K562 (cell line): ENCODE results near the gene CELSR2. TPM values are rescaled to one million over a fixed set of nuclear protein-coding genes. Genes with fewer than 3 reads are reported as not detected.

Source experiments
- ATAC-seq: fragments of 200-7000 bp; cut with Tn5 transposase; 3 replicates; pipeline ENCODE4 v1.9.1; 2020; ENCODE audit warnings: moderate library complexity
- BruUV-seq: library from RNA; stranded (reverse); fragments of 400-500 nt; replicated peaks from 2 replicates; lab custom pipeline; 2021; lab: Mats Ljungman, UMichigan
- CTCF ChIA-PET: fragments of 300-600 bp; formaldehyde crosslinking; extraction: SDS; loops from one replicate; lab custom pipeline; 2021; ENCODE audit warnings: low intra/inter-chr PET ratio; lab: Yijun Ruan, JAX
- POLR2A ChIA-PET: fragments of 300-600, 350-650 bp; sonication (Branson Sonifier 250); formaldehyde crosslinking; extraction: SDS; loops from one replicate; lab custom pipeline; 2021; ENCODE audit warnings: antibody characterized with exemption, inconsistent platforms; lab: Yijun Ruan, JAX
- DNase-seq, 4 experiments: peaks; one replicate each; pipeline versions ENCODE4 v3.0.0 to v3.0.0-alpha.2; 2011 to 2018; ENCODE audit warnings: low spot score in 3 of 4, mixed read lengths in 3 of 4; ENCODE audit errors: extremely low read depth in 1 of 4
- FAIRE-seq: peaks from 2 replicates; lab custom pipeline; 2011; peaks lifted over from hg19 to GRCh38; lab: Jason Lieb, UNC
- H2AFZ ChIP-seq: 2 replicates; pipeline ENCODE4 v1.6.0; 2011; ENCODE audit warnings: low read depth, low read length, control low read depth, inconsistent platforms
- H3K27ac ChIP-seq: fragments of 200-600 bp; 3 replicates; pipeline ENCODE4 v1.8.0; 2011; ENCODE audit warnings: low read depth, mild to moderate bottlenecking, control low read depth, inconsistent platforms, low read length, moderate library complexity, mixed read lengths; ENCODE audit errors: extremely low read depth
- H3K27me3 ChIP-seq, 2 experiments: fragments of 300-600 bp in 1 of 2; 2 replicates in 1 of 2; 3 replicates in 1 of 2; pipeline versions ENCODE4 v1.6.0 to v1.8.0; 2011; ENCODE audit warnings: inconsistent platforms in 2 of 2, low read length in 2 of 2, mild to moderate bottlenecking in 1 of 2, mixed read lengths in 1 of 2, moderate library complexity in 1 of 2; ENCODE audit not compliant: control insufficient read depth in 2 of 2, insufficient read depth in 2 of 2
- H3K36me3 ChIP-seq: fragments of 300-600 bp; 3 replicates; pipeline ENCODE4 v1.8.0; 2011; ENCODE audit warnings: mild to moderate bottlenecking, low read length, inconsistent platforms; ENCODE audit not compliant: control insufficient read depth, insufficient read depth
- H3K4me1 ChIP-seq, 2 experiments: fragments of 200-600 bp in 1 of 2; replicated peaks in 1 of 2; 2 replicates in 1 of 2; 3 replicates in 1 of 2; pipeline versions ENCODE4 v1.5.1 to v1.8.0; 2011; ENCODE audit warnings: inconsistent platforms in 2 of 2, low read length in 2 of 2, mild to moderate bottlenecking in 1 of 2, mixed read lengths in 1 of 2, moderate library complexity in 1 of 2; ENCODE audit not compliant: control insufficient read depth in 2 of 2, insufficient read depth in 2 of 2
- H3K4me2 ChIP-seq: 2 replicates; pipeline ENCODE4 v1.6.1; 2011; ENCODE audit warnings: low read length, control low read depth, inconsistent platforms, mixed read lengths; ENCODE audit not compliant: insufficient read depth
- H3K4me3 ChIP-seq: fragments of 200-600 bp; sonication (generic), shearing (Covaris generic); 2 replicates; pipeline ENCODE4 v1.5.1; 2016; ENCODE audit warnings: control low read depth, inconsistent platforms
- H3K79me2 ChIP-seq: fragments of 200-600 bp; 3 replicates; pipeline ENCODE4 v1.8.0; 2011; ENCODE audit warnings: low read length, inconsistent platforms; ENCODE audit not compliant: control insufficient read depth, insufficient read depth
- H3K9ac ChIP-seq, 2 experiments: 2 replicates each; pipeline versions ENCODE4 v1.6.0 to v1.6.1; 2011; ENCODE audit warnings: low read depth in 2 of 2, low read length in 2 of 2, control low read depth in 1 of 2, inconsistent platforms in 1 of 2, mild to moderate bottlenecking in 1 of 2, mixed read lengths in 1 of 2; ENCODE audit not compliant: insufficient read depth in 1 of 2
- H3K9me1 ChIP-seq: one replicate; pipeline ENCODE4 v1.6.0; 2011; ENCODE audit warnings: inconsistent platforms, mild to moderate bottlenecking, low read length, moderate library complexity; ENCODE audit not compliant: control insufficient read depth, insufficient read depth
- H3K9me3 ChIP-seq: replicated peaks from 2 replicates; pipeline ENCODE4 v1.5.1; 2011; ENCODE audit warnings: low read depth, low read length, inconsistent platforms; ENCODE audit not compliant: control insufficient read depth, insufficient read depth
- H4K20me1 ChIP-seq: replicated peaks from 2 replicates; pipeline ENCODE4 v1.6.1; 2011; ENCODE audit warnings: low read length, inconsistent platforms, mixed read lengths; ENCODE audit not compliant: control insufficient read depth, insufficient read depth
- BRF2 ChIP-seq: IDR thresholded peaks from 3 replicates; pipeline ENCODE4 v1.6.1; 2011; ENCODE audit warnings: borderline replicate concordance, mild to moderate bottlenecking; ENCODE audit not compliant: insufficient read length, insufficient read depth
- CBX5 ChIP-seq: IDR thresholded peaks from 2 replicates; pipeline ENCODE4 v1.6.1; 2014; ENCODE audit warnings: low read depth, borderline replicate concordance
- DIDO1 ChIP-seq: fragments of 450-650 bp; IDR thresholded peaks from 2 replicates; pipeline ENCODE4 v1.6.1; 2016; ENCODE audit warnings: low read depth, missing biosample characterization, missing genetic modification characterization
- GATA2 ChIP-seq: sonication (generic); formaldehyde crosslinking; IDR thresholded peaks from 2 replicates; pipeline ENCODE4 v1.4.0; 2020; ENCODE audit warnings: mild to moderate bottlenecking, missing genetic modification reagents
- GATAD2A ChIP-seq: fragments of 450-650 bp; IDR thresholded peaks from 2 replicates; pipeline ENCODE4 v1.6.1; 2017
- HDAC3 ChIP-seq: fragments of 450-650 bp; IDR thresholded peaks from 2 replicates; pipeline ENCODE4 v1.6.1; 2018; ENCODE audit warnings: borderline replicate concordance, mild to moderate bottlenecking, moderate library complexity; ENCODE audit not compliant: partially characterized antibody
- HEY1 ChIP-seq: fragments of 250-450 bp; sonication (Bioruptor Pico); IDR thresholded peaks from 2 replicates; pipeline ENCODE4 v1.5.0; 2020; ENCODE audit warnings: mild to moderate bottlenecking, moderate library complexity, borderline replicate concordance
- ID3 ChIP-seq, 2 experiments: fragments of 250-450 bp in 1 of 2; fragments of 450-650 bp in 1 of 2; sonication (Bioruptor Pico) in 1 of 2; IDR thresholded peaks; 2 replicates each; pipeline versions ENCODE4 v1.6.1 to v1.8.0; 2016 to 2021; ENCODE audit warnings: mild to moderate bottlenecking in 2 of 2, moderate library complexity in 2 of 2, missing compliant biosample characterization in 1 of 2, missing genetic modification characterization in 1 of 2
- MTA2 ChIP-seq: fragments of 450-650 bp; IDR thresholded peaks from 2 replicates; pipeline ENCODE4 v1.6.1; 2016; ENCODE audit warnings: low read depth
- POLR2AphosphoS2 ChIP-seq: IDR thresholded peaks from 2 replicates; pipeline ENCODE4 v1.6.1; 2012; ENCODE audit warnings: low read length, improper control_type of control experiment
- RFX5 ChIP-seq: IDR thresholded peaks from 2 replicates; pipeline ENCODE4 v1.6.1; 2011; ENCODE audit warnings: low read depth, mild to moderate bottlenecking, improper control_type of control experiment, low read length
- SREBF2 ChIP-seq: sonication (generic); formaldehyde crosslinking; IDR thresholded peaks from 2 replicates; pipeline ENCODE4 v1.4.0; 2020; ENCODE audit warnings: mild to moderate bottlenecking, missing genetic modification reagents
- THAP7 ChIP-seq: fragments of 250-450 bp; sonication (Bioruptor Pico); IDR thresholded peaks from 2 replicates; pipeline ENCODE4 v1.5.0; 2021
- ZFP36 ChIP-seq: fragments of 150-350 bp; IDR thresholded peaks from 2 replicates; pipeline ENCODE4 v1.6.1; 2018; ENCODE audit warnings: low read length, low read depth; ENCODE audit not compliant: partially characterized antibody
- ZNF239 ChIP-seq: fragments of 250-450 bp; sonication (Bioruptor Pico); IDR thresholded peaks from 2 replicates; pipeline ENCODE4 v1.4.0; 2020; ENCODE audit warnings: mild to moderate bottlenecking
- ZNF76 ChIP-seq: fragments of 250-450 bp; sonication (Bioruptor Pico); IDR thresholded peaks from 2 replicates; pipeline ENCODE4 v1.4.0; 2020; ENCODE audit warnings: mild to moderate bottlenecking, moderate library complexity, borderline replicate concordance
- WGBS: fragments of 100-300 bp; shearing (Covaris generic); methylation state at CpG from one replicate; pipeline ENCODE4 v1.1.6; 2016; ENCODE audit warnings: low coverage, mixed read lengths; ENCODE audit not compliant: insufficient coverage; ENCODE audit errors: missing lambda C conversion rate; 5-methylcytosine and 5-hydroxymethylcytosine counted together
- in situ Hi-C: fragments of 300-500 bp; cut with MboI; formaldehyde crosslinking; loops from 4 replicates; pipeline ENCODE4 v1.15.0; 2018; ENCODE audit warnings: inconsistent platforms, mixed read lengths
- intact Hi-C: fragments of 100-400 bp; cut with micrococcal nuclease; formaldehyde crosslinking; loops from 2 replicates; pipeline ENCODE4 v1.14.2; 2022
- polyA plus RNA-seq, 8 experiments: library from polyadenylated mRNA; depleted of rRNA in 4 of 8; stranded (reverse) in 5 of 8; unstranded in 3 of 8; fragments of >200 nt; fragmentation: Nextera tagmentation in 2 of 8; fragmentation: Illumina TruSeq in 1 of 8; extraction: Ambion mirVana in 2 of 8; extraction: Trizol in 1 of 8; gene quantifications; 2 replicates each; pipeline versions ENCODE4 v1.2.1 to v1.2.3, GENCODE V29; 2011 to 2014; ENCODE audit warnings: inconsistent platforms in 1 of 8, missing spikeins in 1 of 8
- total RNA-seq, 7 experiments: library from RNA; depleted of rRNA in 6 of 7; stranded (reverse); fragments of >200 nt in 6 of 7; fragmentation: Illumina TruSeq in 2 of 7; extraction: Trizol in 2 of 7; gene quantifications; 2 replicates each; pipeline versions ENCODE4 v1.2.1 to v1.2.3, GENCODE V29; 2011 to 2021; ENCODE audit warnings: low replicate concordance in 1 of 7
- TF ChIP-seq, protein P1 (sequence below): sonication (generic); formaldehyde crosslinking; IDR thresholded peaks from 2 replicates; pipeline ENCODE4 v1.5.0; 2020; ENCODE audit warnings: missing genetic modification reagents
- TF ChIP-seq, protein P2 (sequence below): sonication (generic); formaldehyde crosslinking; IDR thresholded peaks from 2 replicates; pipeline ENCODE4 v1.8.0; 2022; ENCODE audit warnings: mild to moderate bottlenecking, missing genetic modification reagents

The CELSR2 gene
- total and polyA plus RNA-seq, 9 of the 15 experiments (the other 6 are each of a cell fraction or from before 2014, with no cell fraction given): 0.31 to 21.9 (median 4.2) TPM

GRCh38 chr1:109259674-109260557 is 10.6 kb downstream of the CELSR2 start:
- CTCF ChIA-PET: no interaction called here
- WGBS: 93% methylated on average over 5 of the region's 7 CpGs
- POLR2A ChIA-PET: interaction anchor here (0.6 to 0.7 kb wide), 2 partner anchors 17 to 22 kb away, joined by 3 read pairs; no protein-coding TSS in a partner anchor
- H4K20me1 ChIP-seq: no peaks in the 10 kb centered on the region
- H3K4me2 ChIP-seq: no peak overlapping the region
- no peak overlapping the region for H2AFZ ChIP-seq
- H3K27me3 ChIP-seq: no peaks in the 10 kb centered on the region
- no peaks in the 10 kb centered on the region for H3K9me3 ChIP-seq
- ATAC-seq (no peak), FAIRE-seq (no peak), DNase-seq (no peak)
- H3K9ac ChIP-seq: peak overlapping the region in 1 of 2 experiments; percentile 62; a peak in 1 of 4 replicates
- peaks cover 15 to 58% of the 10 kb centered on the region in 2 experiments for H3K4me1 ChIP-seq
- no peak overlapping the region for H3K27ac ChIP-seq
- no peak overlapping the region for H3K4me3 ChIP-seq
- H3K79me2 ChIP-seq: peaks cover 15% of the 10 kb centered on the region
- no TSS peak for BruUV-seq
- intact Hi-C loops: loop anchor here (10.0 kb wide), 1 partner anchor 145 kb away; the partner anchor contains the start of gene ELAPOR1
- H3K36me3 ChIP-seq: peaks cover 29% of the 10 kb centered on the region; the same call in 2 of the 3 replicates
- in situ Hi-C loops: loop anchor here (5.0 kb wide), 2 partner anchors 142 to 272 kb away; no protein-coding TSS in a partner anchor
- H3K9me1 ChIP-seq: peaks cover 4% of the 10 kb centered on the region
- TF ChIP-seq ZFP36 (no peak), POLR2AphosphoS2 (no peak), MTA2 (no peak), HEY1 (CRISPR knock-in tag) (no peak), ZNF76 (CRISPR knock-in tag) (no peak), CBX5 (no peak), RFX5 (no peak), GATA2 (CRISPR knock-in tag) (no peak), GATAD2A (no peak), BRF2 (no peak), ZNF239 (CRISPR knock-in tag) (no peak), DIDO1 (tag) (no peak), SREBF2 (CRISPR knock-in tag) (no peak), ID3 (CRISPR knock-in tag; IDR thresholded peaks at IDR 0.05) (no peak), ID3 (tag; IDR thresholded peaks at IDR 0.05) (no peak), THAP7 (CRISPR knock-in tag) (no peak), HDAC3 (no peak)
- TF ChIP-seq, protein P1, sequence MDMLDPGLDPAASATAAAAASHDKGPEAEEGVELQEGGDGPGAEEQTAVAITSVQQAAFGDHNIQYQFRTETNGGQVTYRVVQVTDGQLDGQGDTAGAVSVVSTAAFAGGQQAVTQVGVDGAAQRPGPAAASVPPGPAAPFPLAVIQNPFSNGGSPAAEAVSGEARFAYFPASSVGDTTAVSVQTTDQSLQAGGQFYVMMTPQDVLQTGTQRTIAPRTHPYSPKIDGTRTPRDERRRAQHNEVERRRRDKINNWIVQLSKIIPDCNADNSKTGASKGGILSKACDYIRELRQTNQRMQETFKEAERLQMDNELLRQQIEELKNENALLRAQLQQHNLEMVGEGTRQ (CRISPR knock-in tag): no peak
- TF ChIP-seq, protein P2, sequence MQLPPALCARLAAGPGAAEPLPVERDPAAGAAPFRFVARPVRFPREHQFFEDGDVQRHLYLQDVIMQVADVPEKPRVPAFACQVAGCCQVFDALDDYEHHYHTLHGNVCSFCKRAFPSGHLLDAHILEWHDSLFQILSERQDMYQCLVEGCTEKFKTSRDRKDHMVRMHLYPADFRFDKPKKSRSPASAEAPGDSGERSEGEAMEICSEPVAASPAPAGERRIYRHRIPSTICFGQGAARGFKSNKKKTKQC: no peak
